K562 (cell line): Measurements from ENCODE around the gene CMSS1. TPM values are rescaled to one million over a fixed set of nuclear protein-coding genes. Genes with fewer than 3 reads are reported as not detected.

Source experiments
- ATAC-seq: fragments of 200-7000 bp; cut with Tn5 transposase; 3 replicates; pipeline ENCODE4 v1.9.1; 2020; ENCODE audit warnings: moderate library complexity
- BruUV-seq: library from RNA; stranded (reverse); fragments of 400-500 nt; replicated peaks from 2 replicates; lab custom pipeline; 2021; lab: Mats Ljungman, UMichigan
- CTCF ChIA-PET: fragments of 300-600 bp; formaldehyde crosslinking; extraction: SDS; loops from one replicate; lab custom pipeline; 2021; ENCODE audit warnings: low intra/inter-chr PET ratio; lab: Yijun Ruan, JAX
- POLR2A ChIA-PET: fragments of 300-600, 350-650 bp; sonication (Branson Sonifier 250); formaldehyde crosslinking; extraction: SDS; loops from one replicate; lab custom pipeline; 2021; ENCODE audit warnings: antibody characterized with exemption, inconsistent platforms; lab: Yijun Ruan, JAX
- DNase-seq, 4 experiments: peaks; one replicate each; pipeline versions ENCODE4 v3.0.0 to v3.0.0-alpha.2; 2011 to 2018; ENCODE audit warnings: low spot score in 3 of 4, mixed read lengths in 3 of 4; ENCODE audit errors: extremely low read depth in 1 of 4
- FAIRE-seq: peaks from 2 replicates; lab custom pipeline; 2011; peaks lifted over from hg19 to GRCh38; lab: Jason Lieb, UNC
- H2AFZ ChIP-seq: 2 replicates; pipeline ENCODE4 v1.6.0; 2011; ENCODE audit warnings: low read depth, low read length, control low read depth, inconsistent platforms
- H3K27ac ChIP-seq: fragments of 200-600 bp; 3 replicates; pipeline ENCODE4 v1.8.0; 2011; ENCODE audit warnings: low read depth, mild to moderate bottlenecking, control low read depth, inconsistent platforms, low read length, moderate library complexity, mixed read lengths; ENCODE audit errors: extremely low read depth
- H3K27me3 ChIP-seq, 2 experiments: fragments of 300-600 bp in 1 of 2; 2 replicates in 1 of 2; 3 replicates in 1 of 2; pipeline versions ENCODE4 v1.6.0 to v1.8.0; 2011; ENCODE audit warnings: inconsistent platforms in 2 of 2, low read length in 2 of 2, mild to moderate bottlenecking in 1 of 2, mixed read lengths in 1 of 2, moderate library complexity in 1 of 2; ENCODE audit not compliant: control insufficient read depth in 2 of 2, insufficient read depth in 2 of 2
- H3K36me3 ChIP-seq: fragments of 300-600 bp; 3 replicates; pipeline ENCODE4 v1.8.0; 2011; ENCODE audit warnings: mild to moderate bottlenecking, low read length, inconsistent platforms; ENCODE audit not compliant: control insufficient read depth, insufficient read depth
- H3K4me1 ChIP-seq, 2 experiments: fragments of 200-600 bp in 1 of 2; replicated peaks in 1 of 2; 2 replicates in 1 of 2; 3 replicates in 1 of 2; pipeline versions ENCODE4 v1.5.1 to v1.8.0; 2011; ENCODE audit warnings: inconsistent platforms in 2 of 2, low read length in 2 of 2, mild to moderate bottlenecking in 1 of 2, mixed read lengths in 1 of 2, moderate library complexity in 1 of 2; ENCODE audit not compliant: control insufficient read depth in 2 of 2, insufficient read depth in 2 of 2
- H3K4me2 ChIP-seq: 2 replicates; pipeline ENCODE4 v1.6.1; 2011; ENCODE audit warnings: low read length, control low read depth, inconsistent platforms, mixed read lengths; ENCODE audit not compliant: insufficient read depth
- H3K4me3 ChIP-seq: fragments of 200-600 bp; sonication (generic), shearing (Covaris generic); 2 replicates; pipeline ENCODE4 v1.5.1; 2016; ENCODE audit warnings: control low read depth, inconsistent platforms
- H3K79me2 ChIP-seq: fragments of 200-600 bp; 3 replicates; pipeline ENCODE4 v1.8.0; 2011; ENCODE audit warnings: low read length, inconsistent platforms; ENCODE audit not compliant: control insufficient read depth, insufficient read depth
- H3K9ac ChIP-seq, 2 experiments: 2 replicates each; pipeline versions ENCODE4 v1.6.0 to v1.6.1; 2011; ENCODE audit warnings: low read depth in 2 of 2, low read length in 2 of 2, control low read depth in 1 of 2, inconsistent platforms in 1 of 2, mild to moderate bottlenecking in 1 of 2, mixed read lengths in 1 of 2; ENCODE audit not compliant: insufficient read depth in 1 of 2
- H3K9me1 ChIP-seq: one replicate; pipeline ENCODE4 v1.6.0; 2011; ENCODE audit warnings: inconsistent platforms, mild to moderate bottlenecking, low read length, moderate library complexity; ENCODE audit not compliant: control insufficient read depth, insufficient read depth
- H3K9me3 ChIP-seq: replicated peaks from 2 replicates; pipeline ENCODE4 v1.5.1; 2011; ENCODE audit warnings: low read depth, low read length, inconsistent platforms; ENCODE audit not compliant: control insufficient read depth, insufficient read depth
- H4K20me1 ChIP-seq: replicated peaks from 2 replicates; pipeline ENCODE4 v1.6.1; 2011; ENCODE audit warnings: low read length, inconsistent platforms, mixed read lengths; ENCODE audit not compliant: control insufficient read depth, insufficient read depth
- CREM ChIP-seq: IDR thresholded peaks from 2 replicates; pipeline ENCODE4 v1.6.1; 2014; ENCODE audit warnings: antibody characterized with exemption, low read depth
- SPI1 ChIP-seq: IDR thresholded peaks from 2 replicates; pipeline ENCODE4 v1.6.1; 2011; ENCODE audit warnings: low read depth, low read length, control low read depth, borderline replicate concordance
- SREBF2 ChIP-seq: sonication (generic); formaldehyde crosslinking; IDR thresholded peaks from 2 replicates; pipeline ENCODE4 v1.4.0; 2020; ENCODE audit warnings: mild to moderate bottlenecking, missing genetic modification reagents
- TAF7 ChIP-seq: fragments of 450-650 bp; IDR thresholded peaks from 2 replicates; pipeline ENCODE4 v1.6.1; 2016; ENCODE audit warnings: missing genetic modification characterization, missing compliant biosample characterization
- ZNF134 ChIP-seq: fragments of 250-450 bp; sonication (Bioruptor Pico); conservative IDR thresholded peaks from 2 replicates; pipeline ENCODE4 v1.4.0; 2020
- ZNF143 ChIP-seq: sonication (generic); formaldehyde crosslinking; IDR thresholded peaks from 2 replicates; pipeline ENCODE4 v1.9.0; 2022; ENCODE audit warnings: mild to moderate bottlenecking, missing genetic modification reagents
- WGBS: fragments of 100-300 bp; shearing (Covaris generic); methylation state at CpG from one replicate; pipeline ENCODE4 v1.1.6; 2016; ENCODE audit warnings: low coverage, mixed read lengths; ENCODE audit not compliant: insufficient coverage; ENCODE audit errors: missing lambda C conversion rate; 5-methylcytosine and 5-hydroxymethylcytosine counted together
- in situ Hi-C: fragments of 300-500 bp; cut with MboI; formaldehyde crosslinking; loops from 4 replicates; pipeline ENCODE4 v1.15.0; 2018; ENCODE audit warnings: inconsistent platforms, mixed read lengths
- intact Hi-C: fragments of 100-400 bp; cut with micrococcal nuclease; formaldehyde crosslinking; loops from 2 replicates; pipeline ENCODE4 v1.14.2; 2022
- polyA plus RNA-seq, 8 experiments: library from polyadenylated mRNA; depleted of rRNA in 4 of 8; stranded (reverse) in 5 of 8; unstranded in 3 of 8; fragments of >200 nt; fragmentation: Nextera tagmentation in 2 of 8; fragmentation: Illumina TruSeq in 1 of 8; extraction: Ambion mirVana in 2 of 8; extraction: Trizol in 1 of 8; gene quantifications; 2 replicates each; pipeline versions ENCODE4 v1.2.1 to v1.2.3, GENCODE V29; 2011 to 2014; ENCODE audit warnings: inconsistent platforms in 1 of 8, missing spikeins in 1 of 8
- total RNA-seq, 7 experiments: library from RNA; depleted of rRNA in 6 of 7; stranded (reverse); fragments of >200 nt in 6 of 7; fragmentation: Illumina TruSeq in 2 of 7; extraction: Trizol in 2 of 7; gene quantifications; 2 replicates each; pipeline versions ENCODE4 v1.2.1 to v1.2.3, GENCODE V29; 2011 to 2021; ENCODE audit warnings: low replicate concordance in 1 of 7
- TF ChIP-seq, protein P1 (sequence below): fragments of 200-800 bp; sonication (Bioruptor generic); IDR thresholded peaks from 2 replicates; pipeline ENCODE4 v1.6.1; 2016; ENCODE audit warnings: missing genetic modification characterization, missing compliant biosample characterization

Gene CMSS1
- total and polyA plus RNA-seq, 9 of the 15 experiments (the other 6 are each of a cell fraction or from before 2014, with no cell fraction given), result 46.9 to 109 (median 72.3) TPM

- Histone ChIP-seq H3K9ac (no peak overlapping the region), H4K20me1 (0 out of 2 replicates have a peak, but pooled peaks cover 8% of the 10 kb centered on the region), H3K9me1 (peaks cover 3% of the 10 kb centered on the region), H3K4me1 (peaks cover 0 to 9% of the 10 kb centered on the region in 2 experiments; a peak in 2 of 5 replicates), H3K4me3 (no peak overlapping the region), H3K27me3 (no peaks in the 10 kb centered on the region), H3K79me2 (peaks cover 3% of the 10 kb centered on the region; the same call in 2 of the 3 replicates), H3K9me3 (no peaks in the 10 kb centered on the region), H3K4me2 (no peak overlapping the region), H3K36me3 (no peaks in the 10 kb centered on the region), H3K27ac (no peak overlapping the region), H2AFZ (no peak overlapping the region)
- TF ChIP-seq CREM, result no peak
- TF ChIP-seq SPI1, result peak; percentile 47; the same call in 1 of the 2 replicates
- no TSS peak for BruUV-seq
- POLR2A ChIA-PET, result no interaction called here
- in situ Hi-C loops, result no loop called here
- FAIRE-seq (no peak), DNase-seq (no peak), ATAC-seq (no peak)
- CTCF ChIA-PET, result no interaction called here
- 72% methylated on average over 4 of the region's 4 CpGs for WGBS
- intact Hi-C loops, result no loop called here
Observed at GRCh38 chr3:99957151-99957796, 139.6 kb downstream of the CMSS1 start.

DNA sequence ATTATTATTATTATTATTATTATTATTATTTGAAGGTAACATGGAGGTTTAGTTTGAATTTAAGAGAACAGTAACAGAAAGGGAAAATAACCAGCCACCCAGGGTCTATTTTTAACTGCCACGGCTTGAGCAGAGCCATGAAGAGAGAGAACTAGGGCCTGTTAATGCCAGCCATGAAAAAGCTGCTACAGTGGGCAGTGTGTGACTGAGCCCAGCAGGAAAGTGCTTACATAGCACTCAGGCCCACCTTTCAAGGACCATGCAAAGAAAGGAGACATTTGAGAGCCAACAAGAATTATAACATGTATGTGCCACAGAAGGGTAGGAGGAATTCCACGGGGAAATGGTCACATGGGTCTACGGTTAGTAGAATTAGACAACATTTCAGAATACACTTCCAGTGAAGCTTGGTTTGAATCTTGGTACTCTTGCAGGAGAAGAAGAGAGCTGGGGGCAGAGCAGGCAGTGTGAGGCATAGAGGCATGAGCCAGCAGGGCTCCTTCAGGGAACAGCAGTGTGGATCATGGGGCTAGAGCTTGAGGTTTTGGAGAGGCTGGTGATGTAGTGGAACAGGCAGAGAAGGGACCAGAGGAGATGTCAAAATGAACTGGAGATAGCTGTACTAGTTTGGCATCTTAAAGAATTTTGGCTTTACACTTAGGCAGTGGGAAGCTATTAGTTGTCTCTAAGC, 140.7 kb downstream of the CMSS1 start:
- WGBS, result 86% methylated on average over 2 of the region's 3 CpGs
- Histone ChIP-seq H3K27ac (no peak overlapping the region), H3K36me3 (no peaks in the 10 kb centered on the region), H4K20me1 (0 out of 2 replicates have a peak, but pooled peaks cover 5% of the 10 kb centered on the region), H3K4me1 (peaks cover 0 to 6% of the 10 kb centered on the region in 2 experiments; a peak in 2 of 5 replicates), H3K27me3 (no peaks in the 10 kb centered on the region), H3K9ac (no peak overlapping the region; a peak in 1 of 4 replicates), H3K4me2 (no peak overlapping the region), H3K4me3 (no peak overlapping the region), H3K9me3 (no peaks in the 10 kb centered on the region), H2AFZ (no peak overlapping the region), H3K9me1 (peaks cover 3% of the 10 kb centered on the region), H3K79me2 (peaks cover 3% of the 10 kb centered on the region; the same call in 2 of the 3 replicates)
- intact Hi-C loops, result no loop called here
- no peak for ATAC-seq
- DNase-seq, result no peak
- no peak for FAIRE-seq
- no TSS peak for BruUV-seq
- POLR2A ChIA-PET, result no interaction called here
- CTCF ChIA-PET, result no interaction called here
- in situ Hi-C loops, result no loop called here
- TF ChIP-seq SPI1 (no peak), SREBF2 (no peak), ZNF143 (CRISPR knock-in tag) (no peak), ZNF134 (no peak), TAF7 (no peak)
- TF ChIP-seq, protein P1, sequence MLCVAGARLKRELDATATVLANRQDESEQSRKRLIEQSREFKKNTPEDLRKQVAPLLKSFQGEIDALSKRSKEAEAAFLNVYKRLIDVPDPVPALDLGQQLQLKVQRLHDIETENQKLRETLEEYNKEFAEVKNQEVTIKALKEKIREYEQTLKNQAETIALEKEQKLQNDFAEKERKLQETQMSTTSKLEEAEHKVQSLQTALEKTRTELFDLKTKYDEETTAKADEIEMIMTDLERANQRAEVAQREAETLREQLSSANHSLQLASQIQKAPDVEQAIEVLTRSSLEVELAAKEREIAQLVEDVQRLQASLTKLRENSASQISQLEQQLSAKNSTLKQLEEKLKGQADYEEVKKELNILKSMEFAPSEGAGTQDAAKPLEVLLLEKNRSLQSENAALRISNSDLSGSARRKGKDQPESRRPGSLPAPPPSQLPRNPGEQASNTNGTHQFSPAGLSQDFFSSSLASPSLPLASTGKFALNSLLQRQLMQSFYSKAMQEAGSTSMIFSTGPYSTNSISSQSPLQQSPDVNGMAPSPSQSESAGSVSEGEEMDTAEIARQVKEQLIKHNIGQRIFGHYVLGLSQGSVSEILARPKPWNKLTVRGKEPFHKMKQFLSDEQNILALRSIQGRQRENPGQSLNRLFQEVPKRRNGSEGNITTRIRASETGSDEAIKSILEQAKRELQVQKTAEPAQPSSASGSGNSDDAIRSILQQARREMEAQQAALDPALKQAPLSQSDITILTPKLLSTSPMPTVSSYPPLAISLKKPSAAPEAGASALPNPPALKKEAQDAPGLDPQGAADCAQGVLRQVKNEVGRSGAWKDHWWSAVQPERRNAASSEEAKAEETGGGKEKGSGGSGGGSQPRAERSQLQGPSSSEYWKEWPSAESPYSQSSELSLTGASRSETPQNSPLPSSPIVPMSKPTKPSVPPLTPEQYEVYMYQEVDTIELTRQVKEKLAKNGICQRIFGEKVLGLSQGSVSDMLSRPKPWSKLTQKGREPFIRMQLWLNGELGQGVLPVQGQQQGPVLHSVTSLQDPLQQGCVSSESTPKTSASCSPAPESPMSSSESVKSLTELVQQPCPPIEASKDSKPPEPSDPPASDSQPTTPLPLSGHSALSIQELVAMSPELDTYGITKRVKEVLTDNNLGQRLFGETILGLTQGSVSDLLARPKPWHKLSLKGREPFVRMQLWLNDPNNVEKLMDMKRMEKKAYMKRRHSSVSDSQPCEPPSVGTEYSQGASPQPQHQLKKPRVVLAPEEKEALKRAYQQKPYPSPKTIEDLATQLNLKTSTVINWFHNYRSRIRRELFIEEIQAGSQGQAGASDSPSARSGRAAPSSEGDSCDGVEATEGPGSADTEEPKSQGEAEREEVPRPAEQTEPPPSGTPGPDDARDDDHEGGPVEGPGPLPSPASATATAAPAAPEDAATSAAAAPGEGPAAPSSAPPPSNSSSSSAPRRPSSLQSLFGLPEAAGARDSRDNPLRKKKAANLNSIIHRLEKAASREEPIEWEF (CRISPR knock-in tag), result no peak
